Measurements from ENCODE around the gene BCL2L15. TPM values are rescaled to one million over a fixed set of nuclear protein-coding genes. Genes with fewer than 3 reads are reported as not detected.

BCL2L15 gene
- total and polyA plus RNA-seq, 2 of the 13 experiments (the other 11 are each of a cell fraction or from before 2014, with no cell fraction given): 0.03 to 0.27 TPM

DNA sequence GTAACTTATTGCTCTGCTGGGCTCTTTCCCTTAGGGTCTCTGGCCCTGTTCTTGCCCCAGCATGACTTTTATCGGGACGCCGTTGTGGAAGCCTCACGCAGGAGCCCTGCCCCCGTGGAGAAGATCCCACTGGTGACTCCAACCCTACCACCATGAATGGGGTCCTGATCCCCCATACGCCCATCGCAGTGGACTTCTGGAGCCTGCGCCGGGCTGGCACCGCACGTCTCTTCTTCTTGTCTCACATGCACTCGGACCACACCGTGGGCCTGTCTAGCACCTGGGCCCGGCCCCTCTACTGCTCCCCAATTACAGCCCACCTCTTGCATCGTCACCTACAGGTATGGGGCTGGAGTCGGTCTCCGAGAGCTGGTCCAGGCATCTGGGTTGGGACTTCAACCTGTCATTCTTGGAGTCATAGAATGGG lies 18.1 kb upstream of the BCL2L15 start (continued):
- TF ChIP-seq ZNF142 (CRISPR knock-in tag; IDR thresholded peaks at IDR 0.05) (no peak; the same call in 1 of the 2 replicates), NKX3-1 (CRISPR knock-in tag; IDR thresholded peaks at IDR 0.05) (0 out of 2 replicates have a peak, but pooled peaks have one; percentile 4), ZFP82 (CRISPR knock-in tag; IDR thresholded peaks at IDR 0.05; ENCODE audit: borderline replicate concordance) (peak; percentile 84; the same call in 1 of the 2 replicates), PHF8 (CRISPR knock-in tag; IDR thresholded peaks at IDR 0.05) (peak; percentile 46), TOPORS (CRISPR knock-in tag; IDR thresholded peaks at IDR 0.05) (0 out of 2 replicates have a peak, but pooled peaks have one; percentile 3), ZNF619 (CRISPR knock-in tag; IDR thresholded peaks at IDR 0.05) (no peak; the same call in 1 of the 2 replicates), PAWR (CRISPR knock-in tag; IDR thresholded peaks at IDR 0.05; ENCODE audit: borderline replicate concordance) (no peak), ZNF253 (CRISPR knock-in tag; IDR thresholded peaks at IDR 0.05; ENCODE audit: borderline replicate concordance) (0 out of 2 replicates have a peak, but pooled peaks have one; percentile 18), ZNF225 (CRISPR knock-in tag; IDR thresholded peaks at IDR 0.05) (0 out of 2 replicates have a peak, but pooled peaks have one; percentile 43), PAX8 (CRISPR knock-in tag; IDR thresholded peaks at IDR 0.05; ENCODE audit: borderline replicate concordance) (no peak)
- TF ChIP-seq, protein P1, sequence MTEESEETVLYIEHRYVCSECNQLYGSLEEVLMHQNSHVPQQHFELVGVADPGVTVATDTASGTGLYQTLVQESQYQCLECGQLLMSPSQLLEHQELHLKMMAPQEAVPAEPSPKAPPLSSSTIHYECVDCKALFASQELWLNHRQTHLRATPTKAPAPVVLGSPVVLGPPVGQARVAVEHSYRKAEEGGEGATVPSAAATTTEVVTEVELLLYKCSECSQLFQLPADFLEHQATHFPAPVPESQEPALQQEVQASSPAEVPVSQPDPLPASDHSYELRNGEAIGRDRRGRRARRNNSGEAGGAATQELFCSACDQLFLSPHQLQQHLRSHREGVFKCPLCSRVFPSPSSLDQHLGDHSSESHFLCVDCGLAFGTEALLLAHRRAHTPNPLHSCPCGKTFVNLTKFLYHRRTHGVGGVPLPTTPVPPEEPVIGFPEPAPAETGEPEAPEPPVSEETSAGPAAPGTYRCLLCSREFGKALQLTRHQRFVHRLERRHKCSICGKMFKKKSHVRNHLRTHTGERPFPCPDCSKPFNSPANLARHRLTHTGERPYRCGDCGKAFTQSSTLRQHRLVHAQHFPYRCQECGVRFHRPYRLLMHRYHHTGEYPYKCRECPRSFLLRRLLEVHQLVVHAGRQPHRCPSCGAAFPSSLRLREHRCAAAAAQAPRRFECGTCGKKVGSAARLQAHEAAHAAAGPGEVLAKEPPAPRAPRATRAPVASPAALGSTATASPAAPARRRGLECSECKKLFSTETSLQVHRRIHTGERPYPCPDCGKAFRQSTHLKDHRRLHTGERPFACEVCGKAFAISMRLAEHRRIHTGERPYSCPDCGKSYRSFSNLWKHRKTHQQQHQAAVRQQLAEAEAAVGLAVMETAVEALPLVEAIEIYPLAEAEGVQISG (CRISPR knock-in tag; IDR thresholded peaks at IDR 0.05): peak; percentile 93
- TF ChIP-seq, protein P2, sequence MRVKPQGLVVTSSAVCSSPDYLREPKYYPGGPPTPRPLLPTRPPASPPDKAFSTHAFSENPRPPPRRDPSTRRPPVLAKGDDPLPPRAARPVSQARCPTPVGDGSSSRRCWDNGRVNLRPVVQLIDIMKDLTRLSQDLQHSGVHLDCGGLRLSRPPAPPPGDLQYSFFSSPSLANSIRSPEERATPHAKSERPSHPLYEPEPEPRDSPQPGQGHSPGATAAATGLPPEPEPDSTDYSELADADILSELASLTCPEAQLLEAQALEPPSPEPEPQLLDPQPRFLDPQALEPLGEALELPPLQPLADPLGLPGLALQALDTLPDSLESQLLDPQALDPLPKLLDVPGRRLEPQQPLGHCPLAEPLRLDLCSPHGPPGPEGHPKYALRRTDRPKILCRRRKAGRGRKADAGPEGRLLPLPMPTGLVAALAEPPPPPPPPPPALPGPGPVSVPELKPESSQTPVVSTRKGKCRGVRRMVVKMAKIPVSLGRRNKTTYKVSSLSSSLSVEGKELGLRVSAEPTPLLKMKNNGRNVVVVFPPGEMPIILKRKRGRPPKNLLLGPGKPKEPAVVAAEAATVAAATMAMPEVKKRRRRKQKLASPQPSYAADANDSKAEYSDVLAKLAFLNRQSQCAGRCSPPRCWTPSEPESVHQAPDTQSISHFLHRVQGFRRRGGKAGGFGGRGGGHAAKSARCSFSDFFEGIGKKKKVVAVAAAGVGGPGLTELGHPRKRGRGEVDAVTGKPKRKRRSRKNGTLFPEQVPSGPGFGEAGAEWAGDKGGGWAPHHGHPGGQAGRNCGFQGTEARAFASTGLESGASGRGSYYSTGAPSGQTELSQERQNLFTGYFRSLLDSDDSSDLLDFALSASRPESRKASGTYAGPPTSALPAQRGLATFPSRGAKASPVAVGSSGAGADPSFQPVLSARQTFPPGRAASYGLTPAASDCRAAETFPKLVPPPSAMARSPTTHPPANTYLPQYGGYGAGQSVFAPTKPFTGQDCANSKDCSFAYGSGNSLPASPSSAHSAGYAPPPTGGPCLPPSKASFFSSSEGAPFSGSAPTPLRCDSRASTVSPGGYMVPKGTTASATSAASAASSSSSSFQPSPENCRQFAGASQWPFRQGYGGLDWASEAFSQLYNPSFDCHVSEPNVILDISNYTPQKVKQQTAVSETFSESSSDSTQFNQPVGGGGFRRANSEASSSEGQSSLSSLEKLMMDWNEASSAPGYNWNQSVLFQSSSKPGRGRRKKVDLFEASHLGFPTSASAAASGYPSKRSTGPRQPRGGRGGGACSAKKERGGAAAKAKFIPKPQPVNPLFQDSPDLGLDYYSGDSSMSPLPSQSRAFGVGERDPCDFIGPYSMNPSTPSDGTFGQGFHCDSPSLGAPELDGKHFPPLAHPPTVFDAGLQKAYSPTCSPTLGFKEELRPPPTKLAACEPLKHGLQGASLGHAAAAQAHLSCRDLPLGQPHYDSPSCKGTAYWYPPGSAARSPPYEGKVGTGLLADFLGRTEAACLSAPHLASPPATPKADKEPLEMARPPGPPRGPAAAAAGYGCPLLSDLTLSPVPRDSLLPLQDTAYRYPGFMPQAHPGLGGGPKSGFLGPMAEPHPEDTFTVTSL (CRISPR knock-in tag; IDR thresholded peaks at IDR 0.05; ENCODE audit: borderline replicate concordance): 0 out of 2 replicates have a peak, but pooled peaks have one; percentile 31

All from HepG2 (cell line).